ENCODE results near the gene FOXJ3.

The FOXJ3 gene

DNA sequence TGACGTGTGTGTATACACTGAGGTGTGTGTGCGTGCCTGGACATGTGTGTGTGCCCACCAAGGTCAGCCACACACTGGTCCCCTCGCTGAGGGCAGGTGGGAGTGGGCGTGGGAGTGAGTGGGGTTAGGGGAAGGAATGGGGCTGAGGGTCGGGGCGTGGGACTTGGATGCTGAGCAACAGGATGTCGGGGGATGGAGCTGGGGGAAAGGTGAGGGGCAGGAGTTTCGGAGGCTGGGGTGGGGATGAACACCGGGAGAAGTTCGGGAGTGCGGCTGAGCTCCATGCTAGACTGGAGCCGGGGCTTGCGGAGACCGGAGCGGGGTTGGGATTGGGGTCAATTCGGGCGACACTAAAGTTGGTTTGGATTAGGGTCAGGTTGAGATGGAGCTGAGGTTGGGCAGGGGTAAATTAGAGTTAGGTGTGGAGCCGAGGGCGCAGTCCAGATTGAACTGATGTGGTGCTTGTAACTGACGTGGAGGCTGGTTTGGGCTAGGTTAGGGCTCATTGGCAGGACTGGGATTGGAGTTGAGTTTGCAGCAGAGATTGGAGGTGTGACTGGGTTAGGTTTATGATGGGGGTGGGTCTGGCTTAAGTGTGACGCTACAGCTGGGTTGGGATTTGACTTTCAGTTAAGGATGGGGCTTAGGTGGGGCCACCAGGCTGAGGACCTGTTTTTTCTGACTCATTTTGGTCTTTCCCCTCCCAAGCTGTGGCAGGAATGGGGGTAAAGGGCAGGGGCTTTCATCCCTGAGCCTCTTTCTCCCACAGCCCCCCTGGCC lies 167.2 kb downstream of the FOXJ3 start:
- Histone ChIP-seq H3K4me3 (no peak overlapping the region), H3K27ac (no peak overlapping the region), H3K9me3 (no peaks in the 10 kb centered on the region), H3K9ac (no peak overlapping the region), H3K4me1 (0 out of 2 replicates have a peak, but pooled peaks cover 13% of the 10 kb centered on the region), H4K20me1 (no peaks in the 10 kb centered on the region), H3K27me3 (no peaks in the 10 kb centered on the region), H3K36me3 (no peaks in the 10 kb centered on the region), H3K4me2 (no peak overlapping the region)
- TF ChIP-seq Cebpa-rat (IDR thresholded peaks at IDR 0.05): no peak

DNA sequence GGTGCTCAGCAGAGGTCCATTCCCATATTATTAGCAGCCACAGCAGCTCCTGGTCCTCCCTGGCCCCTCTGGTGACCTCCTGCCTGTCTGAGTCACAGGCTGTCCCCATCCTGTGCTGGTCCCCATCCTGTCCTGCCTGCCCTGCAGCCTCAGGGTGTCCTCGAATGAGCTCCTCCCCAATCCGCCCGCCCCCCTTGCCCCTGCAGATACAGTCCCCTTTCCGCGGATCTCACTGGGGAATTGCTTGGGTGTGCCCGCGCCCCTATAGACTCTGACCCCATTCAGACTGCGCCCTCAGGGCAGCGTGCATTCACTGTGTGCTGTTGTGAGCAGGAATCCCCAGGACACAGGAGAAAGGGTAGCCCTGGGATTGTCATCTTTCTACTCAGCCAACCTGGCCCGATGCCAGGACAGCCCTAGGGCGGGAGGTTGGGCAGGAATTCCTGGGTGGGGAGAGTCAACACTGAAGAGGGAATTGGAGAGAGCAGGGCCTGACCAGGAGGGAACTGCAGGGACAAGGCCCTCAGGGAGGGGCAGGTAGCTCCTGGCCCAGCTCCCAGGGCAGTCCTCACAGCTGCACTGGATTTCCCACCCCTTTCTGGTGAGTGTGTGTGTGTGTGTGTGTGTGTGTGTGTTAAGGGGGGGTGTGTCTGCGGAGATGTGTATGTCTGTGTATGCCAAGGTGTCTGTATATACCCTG lies 169.4 kb downstream of the FOXJ3 start:
- H3K9ac ChIP-seq: no peak overlapping the region

DNA sequence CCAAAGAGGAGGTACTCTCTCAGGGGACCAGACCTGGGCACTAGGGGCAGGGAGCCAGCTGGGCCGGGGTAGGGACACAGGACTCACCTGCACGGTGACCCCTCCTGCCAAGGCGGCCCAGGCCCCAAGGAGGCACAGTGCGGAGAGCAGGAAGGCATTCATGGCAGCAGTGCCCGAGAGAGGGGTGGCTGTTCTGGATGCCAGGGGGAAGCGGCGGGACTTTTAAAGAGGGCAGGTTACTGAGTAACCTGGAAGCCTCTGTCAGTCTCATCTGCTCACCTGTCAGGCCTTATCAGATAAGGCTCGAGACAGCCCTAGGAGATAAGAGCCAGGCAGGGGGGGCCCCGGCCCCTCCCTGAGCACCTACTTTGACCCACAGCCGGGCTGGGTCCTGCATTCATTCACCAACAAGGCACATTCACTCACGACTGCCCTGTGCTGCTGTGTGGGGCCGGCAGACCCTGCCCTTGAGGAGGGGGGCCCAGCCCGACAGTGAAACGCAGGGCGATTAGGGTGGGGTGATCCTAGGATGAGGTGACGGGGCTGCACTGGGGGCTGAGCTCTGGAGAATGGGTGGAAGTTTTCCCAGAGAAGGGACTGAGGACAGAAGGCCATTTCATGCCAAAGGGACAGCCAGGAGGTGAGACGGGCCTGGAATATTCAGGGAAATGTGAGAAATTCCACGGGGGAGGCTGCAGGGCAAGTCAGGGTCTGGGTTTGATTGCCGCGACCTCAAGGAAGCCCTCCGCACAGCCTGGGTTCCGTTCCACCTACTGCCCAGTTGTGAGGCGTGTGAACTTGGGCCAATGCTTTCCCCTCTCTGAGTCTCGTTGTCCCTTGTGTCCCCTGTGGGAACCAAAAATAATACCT lies 170.2 kb downstream of the FOXJ3 start, which contains the start of gene GUCA2A:
GUCA2A (minus strand) TSS at position 195 of the 870 bp plus-strand sequence; CDS start at position 162, 33 bp downstream.
- no peak within 1 kb of the TSS for H3K27ac ChIP-seq
- no peak within 1 kb of the TSS for H3K9ac ChIP-seq
- 0 out of 2 replicates have a peak, but pooled peaks cover 13% of the 10 kb centered on the region for H3K4me1 ChIP-seq
- no peaks in the 10 kb centered on the region for H3K36me3 ChIP-seq
- TF ChIP-seq Cebpa-rat (IDR thresholded peaks at IDR 0.05): no peak
- 0 out of 2 replicates have a peak within 1 kb of the TSS, but pooled peaks have one; percentile 3 for H3K4me2 ChIP-seq
- no peaks in the 10 kb centered on the region for H4K20me1 ChIP-seq
- peaks cover 13% of the 10 kb centered on the region for H3K9me3 ChIP-seq
- H3K4me3 ChIP-seq: no peak within 1 kb of the TSS
- no peaks in the 10 kb centered on the region for H3K27me3 ChIP-seq

More for the DNA sequence above, 169.4 kb downstream of the FOXJ3 start:
- no peak overlapping the region for H3K4me3 ChIP-seq
- H3K27me3 ChIP-seq: no peaks in the 10 kb centered on the region
- H3K4me2 ChIP-seq: 0 out of 2 replicates have a peak overlapping the region, but pooled peaks have one; percentile 3
- H4K20me1 ChIP-seq: no peaks in the 10 kb centered on the region
- TF ChIP-seq Cebpa-rat (IDR thresholded peaks at IDR 0.05): no peak
- H3K36me3 ChIP-seq: no peaks in the 10 kb centered on the region
- 0 out of 2 replicates have a peak, but pooled peaks cover 13% of the 10 kb centered on the region for H3K4me1 ChIP-seq
- H3K27ac ChIP-seq: no peak overlapping the region
- peaks cover 9% of the 10 kb centered on the region for H3K9me3 ChIP-seq

DNA sequence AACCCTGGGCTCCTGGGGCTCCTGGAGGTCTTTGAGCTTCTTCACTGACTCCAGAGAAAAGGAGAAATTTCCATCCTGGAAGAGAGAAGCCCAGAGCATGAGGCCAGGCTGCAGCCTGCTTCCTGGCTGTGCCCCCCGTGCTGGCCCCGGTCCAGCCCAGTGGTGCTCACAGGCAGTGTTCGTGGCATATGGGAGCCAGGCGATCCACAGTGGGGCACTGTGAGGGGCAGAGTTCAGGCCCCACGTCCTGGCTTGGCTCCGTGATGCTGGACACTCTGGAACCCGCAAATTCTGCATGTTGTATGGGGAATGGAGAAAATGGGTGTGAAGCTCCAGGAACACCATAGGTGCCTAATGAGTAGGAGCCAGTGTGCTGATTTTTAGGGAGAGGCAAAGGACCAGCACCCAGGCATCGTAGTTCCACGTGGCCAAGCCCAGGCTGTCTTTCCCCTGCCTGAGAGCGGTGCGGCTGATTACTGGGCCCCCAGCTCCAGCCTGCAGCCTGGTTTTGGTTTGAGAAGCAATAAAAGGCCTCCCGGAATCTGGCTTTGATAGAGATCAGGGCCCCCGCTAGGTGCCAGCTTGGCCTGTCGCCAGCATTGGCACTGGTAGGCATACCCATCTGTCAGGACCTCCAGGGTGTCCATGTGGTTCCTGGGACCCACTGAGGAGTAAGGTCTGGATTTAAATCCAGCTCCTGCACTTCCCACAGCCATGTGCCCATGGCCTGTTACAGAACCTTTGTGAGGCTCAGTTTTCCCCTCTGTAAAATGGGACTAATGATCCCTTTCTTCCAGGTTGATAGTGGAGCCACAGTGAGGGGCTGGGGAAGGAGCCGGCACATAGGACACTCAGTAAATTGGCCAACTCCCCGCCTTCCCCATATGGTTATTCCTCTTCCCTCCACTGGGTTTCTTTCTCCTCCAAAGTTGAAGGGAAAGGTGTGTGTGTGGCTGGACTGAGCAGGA lies 171.2 kb downstream of the FOXJ3 start:
- no peaks in the 10 kb centered on the region for H3K36me3 ChIP-seq
- no peaks in the 10 kb centered on the region for H4K20me1 ChIP-seq
- 0 out of 2 replicates have a peak, but pooled peaks cover 13% of the 10 kb centered on the region for H3K4me1 ChIP-seq
- peaks cover 13% of the 10 kb centered on the region for H3K9me3 ChIP-seq
- no peak for TF ChIP-seq Cebpa-rat (IDR thresholded peaks at IDR 0.05)
- no peak overlapping the region for H3K4me3 ChIP-seq
- H3K27ac ChIP-seq: no peak overlapping the region
- no peak overlapping the region for H3K4me2 ChIP-seq
- H3K9ac ChIP-seq: no peak overlapping the region
- no peaks in the 10 kb centered on the region for H3K27me3 ChIP-seq

DNA sequence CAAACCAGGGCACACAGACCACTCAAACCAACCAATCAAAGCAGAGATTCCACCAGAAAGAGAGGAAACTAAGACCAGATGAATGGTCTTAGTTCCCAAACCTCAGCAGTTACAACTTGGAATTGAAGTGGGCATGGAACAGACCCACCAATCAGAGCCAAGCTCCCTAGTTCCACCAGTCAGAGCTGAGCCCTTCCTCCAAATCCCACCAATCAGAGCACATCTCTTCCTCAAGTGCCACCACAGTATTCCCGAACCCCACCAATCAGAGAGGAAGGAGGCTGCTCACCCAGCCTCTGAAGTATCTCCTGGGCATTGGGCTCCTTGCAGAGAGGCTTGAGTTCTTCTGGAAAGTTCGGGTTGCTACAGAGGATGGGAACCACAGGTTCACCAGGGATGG lies 171.9 kb downstream of the FOXJ3 start:
- Histone ChIP-seq H4K20me1 (no peaks in the 10 kb centered on the region), H3K4me3 (no peak overlapping the region), H3K4me1 (0 out of 2 replicates have a peak, but pooled peaks cover 13% of the 10 kb centered on the region), H3K27me3 (no peaks in the 10 kb centered on the region), H3K27ac (no peak overlapping the region), H3K9me3 (peaks cover 13% of the 10 kb centered on the region), H3K9ac (no peak overlapping the region), H3K36me3 (no peaks in the 10 kb centered on the region), H3K4me2 (no peak overlapping the region)
- no peak for TF ChIP-seq Cebpa-rat (IDR thresholded peaks at IDR 0.05)

DNA sequence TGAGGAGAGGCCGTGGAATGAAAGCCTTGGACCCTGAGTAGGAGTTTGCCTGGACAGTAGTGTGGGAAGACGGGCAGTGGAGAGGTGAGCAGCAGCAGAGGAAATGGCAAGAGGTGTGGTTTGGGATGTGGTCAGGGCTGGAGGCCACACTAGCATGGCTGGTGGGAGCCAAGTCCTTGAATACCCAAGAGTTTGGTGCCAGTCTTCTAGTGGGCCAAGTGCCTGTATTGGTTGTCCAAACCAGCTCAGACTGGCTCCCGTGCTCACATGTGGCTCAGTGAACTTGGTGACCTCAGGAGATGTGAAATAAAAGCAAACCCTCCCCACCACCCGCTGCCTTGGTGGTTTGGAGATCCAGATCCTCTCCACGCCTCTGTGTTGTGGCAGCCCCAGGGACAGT lies 172.9 kb downstream of the FOXJ3 start:
- no peaks in the 10 kb centered on the region for H3K27me3 ChIP-seq
- H3K36me3 ChIP-seq: no peaks in the 10 kb centered on the region
- H4K20me1 ChIP-seq: no peaks in the 10 kb centered on the region
- no peak overlapping the region for H3K4me3 ChIP-seq
- 0 out of 2 replicates have a peak, but pooled peaks cover 13% of the 10 kb centered on the region for H3K4me1 ChIP-seq
- no peak overlapping the region for H3K4me2 ChIP-seq
- TF ChIP-seq Cebpa-rat (IDR thresholded peaks at IDR 0.05): no peak
- H3K27ac ChIP-seq: no peak overlapping the region
- no peak overlapping the region for H3K9ac ChIP-seq
- peaks cover 13% of the 10 kb centered on the region for H3K9me3 ChIP-seq

DNA sequence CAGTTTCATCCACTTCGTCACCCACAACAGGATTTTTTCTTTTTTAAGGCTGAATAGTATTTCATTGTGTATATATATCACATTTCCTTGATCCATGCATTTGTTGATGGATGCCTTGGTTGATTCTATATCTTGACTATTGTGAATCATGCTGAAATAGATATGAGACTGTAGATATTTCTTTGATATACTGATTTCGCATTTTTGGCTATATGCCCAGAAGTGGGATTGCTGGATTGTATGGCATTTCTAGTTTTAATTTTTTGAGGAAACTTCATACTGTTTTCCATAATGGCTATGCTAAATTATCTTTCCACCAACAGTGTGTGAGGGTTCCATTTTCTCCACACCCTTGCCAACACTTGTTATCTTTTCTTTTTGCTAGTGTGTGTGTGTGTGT lies 176.8 kb downstream of the FOXJ3 start:
- no peak overlapping the region for H3K9ac ChIP-seq
- H3K36me3 ChIP-seq: no peaks in the 10 kb centered on the region
- no peak for TF ChIP-seq Cebpa-rat (IDR thresholded peaks at IDR 0.05)
- H3K27me3 ChIP-seq: no peaks in the 10 kb centered on the region
- no peak overlapping the region for H3K4me3 ChIP-seq
- H3K9me3 ChIP-seq: peaks cover 13% of the 10 kb centered on the region
- no peaks in the 10 kb centered on the region for H3K4me1 ChIP-seq
- no peak overlapping the region for H3K4me2 ChIP-seq
- no peaks in the 10 kb centered on the region for H4K20me1 ChIP-seq
- no peak overlapping the region for H3K27ac ChIP-seq

DNA sequence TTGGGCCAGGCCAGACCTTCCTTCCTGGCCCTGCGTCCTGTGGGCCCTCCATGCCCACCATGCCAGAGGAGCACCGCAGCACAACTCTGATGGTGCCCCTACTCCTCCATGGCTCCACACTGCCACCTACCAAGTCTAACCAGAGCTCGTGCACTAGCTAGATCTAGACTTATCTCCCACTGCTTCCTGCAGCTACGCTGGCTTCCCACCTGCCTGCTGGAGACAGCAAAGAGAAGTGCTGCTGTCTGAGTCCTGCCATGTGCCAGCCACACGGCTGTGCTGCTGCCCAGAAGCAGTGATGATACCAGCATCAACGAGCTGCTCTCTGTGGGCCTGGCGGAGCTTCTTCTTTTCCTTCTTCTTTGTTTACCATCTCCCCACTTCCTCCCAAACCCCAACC lies 177.4 kb downstream of the FOXJ3 start:
- Histone ChIP-seq H3K9ac (no peak overlapping the region), H3K4me1 (no peaks in the 10 kb centered on the region), H3K27me3 (no peaks in the 10 kb centered on the region), H3K4me2 (no peak overlapping the region), H3K4me3 (no peak overlapping the region), H4K20me1 (no peaks in the 10 kb centered on the region), H3K9me3 (peaks cover 13% of the 10 kb centered on the region), H3K27ac (no peak overlapping the region), H3K36me3 (no peaks in the 10 kb centered on the region)
- TF ChIP-seq Cebpa-rat (IDR thresholded peaks at IDR 0.05): no peak

All from BLaER1 (cell line).